Neural cell (in vitro differentiated cells): ENCODE results near the gene WDR89. TPM values are rescaled to one million over a fixed set of nuclear protein-coding genes. Genes with fewer than 3 reads are reported as not detected.

Experiments
- H2AFZ ChIP-seq: fragments of 200-600, 300-800 bp; sonication (generic), shearing (Covaris generic); 2 replicates; pipeline ENCODE4 v1.6.0; 2014; ENCODE audit warnings: low read depth, mild to moderate bottlenecking, antibody characterized with exemption, low read length, moderate library complexity
- H3F3A ChIP-seq: fragments of 200-600 bp; shearing (Covaris generic); 2 replicates; pipeline ENCODE4 v1.6.1; 2016; ENCODE audit warnings: mild to moderate bottlenecking, moderate library complexity, mixed read lengths, antibody characterized with exemption, low read length; ENCODE audit not compliant: insufficient read depth, poor library complexity, severe bottlenecking
- H3K27ac ChIP-seq: fragments of 200-600, 300-800 bp; sonication (generic), shearing (Covaris generic); 2 replicates; pipeline ENCODE4 v1.5.1; 2014; ENCODE audit warnings: mild to moderate bottlenecking, low read length, moderate library complexity
- H3K27me3 ChIP-seq: fragments of 300-800, 200-600 bp; sonication (generic), shearing (Covaris generic); 2 replicates; pipeline ENCODE4 v1.6.0; 2014; ENCODE audit warnings: mild to moderate bottlenecking, low read depth, low read length, moderate library complexity; ENCODE audit not compliant: insufficient read depth
- H3K36me3 ChIP-seq: fragments of 300-800, 200-600 bp; sonication (generic), shearing (Covaris generic); 2 replicates; pipeline ENCODE4 v1.5.1; 2014; ENCODE audit warnings: mild to moderate bottlenecking, antibody characterized with exemption, low read length, moderate library complexity; ENCODE audit not compliant: insufficient read depth
- H3K4me2 ChIP-seq: fragments of 300-800, 200-600 bp; sonication (generic), shearing (Covaris generic); 2 replicates; pipeline ENCODE4 v1.6.0; 2014; ENCODE audit warnings: mild to moderate bottlenecking, low read length
- H3K4me3 ChIP-seq: fragments of 300-800, 200-600 bp; sonication (generic), shearing (Covaris generic); 2 replicates; pipeline ENCODE4 v1.5.1; 2014; ENCODE audit warnings: mild to moderate bottlenecking, low read length, moderate library complexity
- H3K79me2 ChIP-seq: fragments of 200-600 bp; shearing (Covaris generic); replicated peaks from 2 replicates; pipeline ENCODE4 v1.6.0; 2014; ENCODE audit warnings: mild to moderate bottlenecking, low read length, moderate library complexity; ENCODE audit not compliant: insufficient read depth
- H3K9ac ChIP-seq: fragments of 300-800, 200-600 bp; sonication (generic), shearing (Covaris generic); 2 replicates; pipeline ENCODE4 v1.6.1; 2016; ENCODE audit warnings: mild to moderate bottlenecking, low read length, mixed read lengths
- H3K9me2 ChIP-seq: fragments of 200-600 bp; shearing (Covaris generic); 2 replicates; pipeline ENCODE4 v1.6.1; 2016; ENCODE audit warnings: mild to moderate bottlenecking, low read length, mixed read lengths; ENCODE audit not compliant: insufficient read depth
- H3K9me3 ChIP-seq: fragments of 200-600, 300-800 bp; sonication (generic), shearing (Covaris generic); 2 replicates; pipeline ENCODE4 v1.6.1; 2016; ENCODE audit warnings: mild to moderate bottlenecking, mixed run types, low read length, moderate library complexity, mixed read lengths
- H4K20me1 ChIP-seq: fragments of 200-600 bp; shearing (Covaris generic); 2 replicates; pipeline ENCODE4 v1.6.1; 2016; ENCODE audit warnings: mild to moderate bottlenecking, mixed run types; ENCODE audit not compliant: insufficient read depth
- EP300 ChIP-seq: fragments of 450-650 bp; conservative IDR thresholded peaks from 2 replicates; pipeline ENCODE4 v1.6.1; 2014; ENCODE audit warnings: antibody characterized with exemption, mild to moderate bottlenecking, moderate library complexity; ENCODE audit not compliant: poor library complexity, severe bottlenecking
- EZH2 ChIP-seq: fragments of 200-600, 300-800 bp; shearing (Covaris generic), sonication (generic); IDR thresholded peaks from 2 replicates; pipeline ENCODE4 v1.6.1; 2014; ENCODE audit warnings: antibody characterized with exemption, low read length, borderline replicate concordance, mild to moderate bottlenecking; ENCODE audit not compliant: insufficient read depth, poor library complexity, severe bottlenecking
- MXI1 ChIP-seq: fragments of 450-650 bp; conservative IDR thresholded peaks from 2 replicates; pipeline ENCODE4 v1.6.1; 2014; ENCODE audit warnings: antibody characterized with exemption, mild to moderate bottlenecking; ENCODE audit not compliant: poor library complexity, severe bottlenecking
- POLR2AphosphoS5 ChIP-seq: IDR thresholded peaks from 2 replicates; pipeline ENCODE4 v1.6.1; 2012
- RAD21 ChIP-seq: fragments of 450-650 bp; conservative IDR thresholded peaks from 2 replicates; pipeline ENCODE4 v1.6.1; 2014; ENCODE audit warnings: antibody characterized with exemption, mild to moderate bottlenecking, moderate library complexity
- REST ChIP-seq: IDR thresholded peaks from 2 replicates; pipeline ENCODE4 v1.6.1; 2012; ENCODE audit warnings: borderline replicate concordance
- SMC3 ChIP-seq: fragments of 450-650 bp; conservative IDR thresholded peaks from 2 replicates; pipeline ENCODE4 v1.6.1; 2014; ENCODE audit warnings: antibody characterized with exemption, mild to moderate bottlenecking, moderate library complexity; ENCODE audit not compliant: poor library complexity
- TAF1 ChIP-seq: IDR thresholded peaks from 2 replicates; pipeline ENCODE4 v1.6.1; 2012; ENCODE audit warnings: low read depth
- polyA plus RNA-seq: library from polyadenylated mRNA; depleted of rRNA; stranded (reverse); fragments of >200 nt; gene quantifications from 2 replicates; pipeline ENCODE4 v1.2.3, GENCODE V29; 2014
- TF ChIP-seq, protein P1 (sequence below): fragments of 450-650 bp; IDR thresholded peaks from 2 replicates; pipeline ENCODE4 v1.5.1; 2014; ENCODE audit warnings: antibody characterized with exemption, mild to moderate bottlenecking, moderate library complexity; ENCODE audit not compliant: poor library complexity, severe bottlenecking

Gene WDR89
- polyA plus RNA-seq, 1 donor from 2014 or later, result 15.3 TPM

DNA sequence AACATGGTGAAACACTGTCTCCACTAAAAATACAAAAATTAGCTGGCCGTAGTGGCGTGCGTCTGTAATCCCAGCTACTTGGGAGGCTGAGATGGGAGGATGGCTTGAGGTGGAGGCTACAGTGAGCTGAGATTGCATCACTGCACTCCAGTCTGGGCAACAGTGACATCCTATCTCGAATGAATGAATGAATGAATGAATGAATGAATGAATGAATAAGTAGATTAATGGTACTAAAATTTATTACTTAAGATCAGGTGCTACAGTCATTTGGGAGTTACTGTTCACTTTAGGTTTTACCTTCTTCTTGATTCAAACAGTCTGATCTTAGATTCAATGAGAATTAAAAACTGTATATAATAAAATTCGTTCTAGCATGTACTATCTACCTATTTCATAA is 31.6 kb upstream of the WDR89 start (continued):
- no peak for TF ChIP-seq SMC3
- TF ChIP-seq EZH2, result no peak
- no peak for TF ChIP-seq EP300

GRCh38 chr14:63672417-63673180 is 30.9 kb upstream of the WDR89 start:
- no peak overlapping the region for H3K27ac ChIP-seq
- no peak overlapping the region for H3K4me3 ChIP-seq
- no peak overlapping the region for H3K4me2 ChIP-seq
- no peak overlapping the region for H2AFZ ChIP-seq
- H3K9me3 ChIP-seq, result no peaks in the 10 kb centered on the region
- H3F3A ChIP-seq, result no peaks in the 10 kb centered on the region
- H3K79me2 ChIP-seq, result no peaks in the 10 kb centered on the region
- no peaks in the 10 kb centered on the region for H3K9me2 ChIP-seq
- H4K20me1 ChIP-seq, result no peaks in the 10 kb centered on the region
- H3K27me3 ChIP-seq, result no peaks in the 10 kb centered on the region
- H3K9ac ChIP-seq, result no peak overlapping the region
- H3K36me3 ChIP-seq, result no peaks in the 10 kb centered on the region
- TF ChIP-seq POLR2AphosphoS5, result no peak
- no peak for TF ChIP-seq MXI1
- TF ChIP-seq RAD21, result no peak
- TF ChIP-seq SMC3, result no peak
- no peak for TF ChIP-seq REST
- TF ChIP-seq EZH2, result no peak
- TF ChIP-seq, protein P1, sequence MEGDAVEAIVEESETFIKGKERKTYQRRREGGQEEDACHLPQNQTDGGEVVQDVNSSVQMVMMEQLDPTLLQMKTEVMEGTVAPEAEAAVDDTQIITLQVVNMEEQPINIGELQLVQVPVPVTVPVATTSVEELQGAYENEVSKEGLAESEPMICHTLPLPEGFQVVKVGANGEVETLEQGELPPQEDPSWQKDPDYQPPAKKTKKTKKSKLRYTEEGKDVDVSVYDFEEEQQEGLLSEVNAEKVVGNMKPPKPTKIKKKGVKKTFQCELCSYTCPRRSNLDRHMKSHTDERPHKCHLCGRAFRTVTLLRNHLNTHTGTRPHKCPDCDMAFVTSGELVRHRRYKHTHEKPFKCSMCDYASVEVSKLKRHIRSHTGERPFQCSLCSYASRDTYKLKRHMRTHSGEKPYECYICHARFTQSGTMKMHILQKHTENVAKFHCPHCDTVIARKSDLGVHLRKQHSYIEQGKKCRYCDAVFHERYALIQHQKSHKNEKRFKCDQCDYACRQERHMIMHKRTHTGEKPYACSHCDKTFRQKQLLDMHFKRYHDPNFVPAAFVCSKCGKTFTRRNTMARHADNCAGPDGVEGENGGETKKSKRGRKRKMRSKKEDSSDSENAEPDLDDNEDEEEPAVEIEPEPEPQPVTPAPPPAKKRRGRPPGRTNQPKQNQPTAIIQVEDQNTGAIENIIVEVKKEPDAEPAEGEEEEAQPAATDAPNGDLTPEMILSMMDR, result no peak
- TF ChIP-seq EP300, result no peak
- no peak for TF ChIP-seq TAF1

GRCh38 chr14:63671987-63672386 is 30.3 kb upstream of the WDR89 start:
- Histone ChIP-seq H3K27me3 (no peaks in the 10 kb centered on the region), H3K79me2 (no peaks in the 10 kb centered on the region), H3K9me2 (no peaks in the 10 kb centered on the region), H3F3A (no peaks in the 10 kb centered on the region), H3K36me3 (no peaks in the 10 kb centered on the region), H3K27ac (no peak overlapping the region), H2AFZ (no peak overlapping the region), H3K4me2 (no peak overlapping the region), H3K9me3 (no peaks in the 10 kb centered on the region), H3K9ac (no peak overlapping the region), H4K20me1 (no peaks in the 10 kb centered on the region), H3K4me3 (no peak overlapping the region)
- TF ChIP-seq, protein P1, result no peak
- TF ChIP-seq MXI1 (no peak), EZH2 (no peak), TAF1 (no peak), REST (no peak), SMC3 (no peak), POLR2AphosphoS5 (no peak), EP300 (no peak), RAD21 (no peak)
